Left ventricle myocardium inferior (tissue), 1 donor: ENCODE results near the gene TRDN. TPM values are rescaled to one million over a fixed set of nuclear protein-coding genes. Genes with fewer than 3 reads are reported as not detected.

Source experiments
- DNase-seq: peaks from one replicate; pipeline ENCODE4 v3.0.0-alpha.2; 2020
- H3K27ac ChIP-seq: fragments of 200-600 bp; replicated peaks from 2 replicates; pipeline ENCODE4 v1.8.0; 2021
- H3K27me3 ChIP-seq: fragments of 200-600 bp; 2 replicates; pipeline ENCODE4 v1.8.0; 2021; ENCODE audit warnings: low read depth
- H3K36me3 ChIP-seq: fragments of 200-600 bp; 2 replicates; pipeline ENCODE4 v1.8.0; 2021
- H3K4me1 ChIP-seq: fragments of 200-600 bp; 2 replicates; pipeline ENCODE4 v1.8.0; 2021
- H3K4me3 ChIP-seq: fragments of 200-600 bp; 2 replicates; pipeline ENCODE4 v1.8.0; 2021; ENCODE audit warnings: mild to moderate bottlenecking, moderate library complexity
- H3K9me3 ChIP-seq: fragments of 200-600 bp; replicated peaks from 2 replicates; pipeline ENCODE4 v1.8.0; 2021
- CTCF ChIP-seq: fragments of 200-600 bp; IDR thresholded peaks from 2 replicates; pipeline ENCODE4 v1.8.0; 2021; ENCODE audit warnings: antibody characterized with exemption, mild to moderate bottlenecking, borderline replicate concordance
- intact Hi-C: fragments of 100-400 bp; cut with micrococcal nuclease; formaldehyde crosslinking; loops from one replicate; pipeline ENCODE4 v1.11.0; 2022
- total RNA-seq: library from RNA; stranded (reverse); fragmentation: NEBNext Ultra II Directional; extraction: Animal tissue kit (Norgen Biotek cat#: 25700); gene quantifications from one replicate; pipeline ENCODE4 v1.2.1, GENCODE V29; 2021
- donor health status: DM: no; HTN: yes; CAD: no; lungs with severe emphysema.

TRDN gene
- total RNA-seq, 1 donor from 2014 or later = 453 TPM

GRCh38 chr6:123393331-123393730 lies 243.4 kb downstream of the TRDN start:
- intact Hi-C loops = no loop called here
- H3K36me3 ChIP-seq = no peaks in the 10 kb centered on the region
- no peaks in the 10 kb centered on the region for H3K9me3 ChIP-seq
- no peaks in the 10 kb centered on the region for H3K27me3 ChIP-seq
- no peaks in the 10 kb centered on the region for H3K4me1 ChIP-seq
- no peak for DNase-seq
- peak; percentile 49 for TF ChIP-seq CTCF
- no peak overlapping the region for H3K4me3 ChIP-seq
- no peak overlapping the region for H3K27ac ChIP-seq

- intact Hi-C loops = no loop called here
- Histone ChIP-seq H3K4me3 (no peak overlapping the region), H3K4me1 (no peaks in the 10 kb centered on the region), H3K36me3 (no peaks in the 10 kb centered on the region), H3K27me3 (no peaks in the 10 kb centered on the region), H3K9me3 (no peaks in the 10 kb centered on the region), H3K27ac (no peak overlapping the region)
- no peak for TF ChIP-seq CTCF
- DNase-seq = no peak
These were observed 253.0 kb downstream of the TRDN start for GRCh38 chr6:123383718-123384117.

- no peaks in the 10 kb centered on the region for H3K9me3 ChIP-seq
- peak; percentile 51 for TF ChIP-seq CTCF
- no peak for DNase-seq
These were observed 256.5 kb downstream of the TRDN start for GRCh38 chr6:123380257-123380656.

DNA sequence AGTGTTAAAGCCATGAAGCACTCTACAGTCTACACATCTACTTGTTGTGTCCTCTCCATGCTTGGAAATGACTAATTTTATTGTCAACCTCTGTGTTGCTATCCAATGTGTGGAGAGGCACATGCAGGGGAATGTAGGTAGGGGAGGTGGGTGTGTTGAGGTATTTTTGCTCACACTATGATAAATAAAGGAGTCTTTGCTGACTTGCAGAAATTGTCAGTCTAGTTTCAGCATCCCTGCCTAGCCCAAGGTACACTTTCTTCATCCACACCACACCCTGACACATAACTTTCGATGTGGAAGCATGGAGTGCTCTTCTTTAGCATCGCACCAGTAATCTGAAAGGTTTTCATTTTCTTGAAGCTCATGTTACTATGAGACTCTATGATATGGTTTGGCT lies 264.0 kb downstream of the TRDN start:
- Histone ChIP-seq H3K4me1 (no peaks in the 10 kb centered on the region), H3K27ac (no peak overlapping the region), H3K27me3 (no peaks in the 10 kb centered on the region), H3K36me3 (no peaks in the 10 kb centered on the region), H3K4me3 (no peak overlapping the region), H3K9me3 (no peaks in the 10 kb centered on the region)
- intact Hi-C loops = no loop called here
- TF ChIP-seq CTCF = no peak
- no peak for DNase-seq

More at GRCh38 chr6:123380257-123380656, 256.5 kb downstream of the TRDN start:
- Histone ChIP-seq H3K36me3 (no peaks in the 10 kb centered on the region), H3K4me3 (no peak overlapping the region), H3K27ac (no peak overlapping the region), H3K27me3 (no peaks in the 10 kb centered on the region), H3K4me1 (no peaks in the 10 kb centered on the region)
- intact Hi-C loops = no loop called here

- Histone ChIP-seq H3K27ac (no peak overlapping the region), H3K27me3 (no peaks in the 10 kb centered on the region), H3K9me3 (no peaks in the 10 kb centered on the region), H3K4me1 (no peaks in the 10 kb centered on the region), H3K4me3 (no peak overlapping the region), H3K36me3 (no peaks in the 10 kb centered on the region)
- no peak for DNase-seq
- TF ChIP-seq CTCF = no peak
- intact Hi-C loops = no loop called here
These were observed 272.8 kb downstream of the TRDN start for GRCh38 chr6:123363912-123364311.

DNA sequence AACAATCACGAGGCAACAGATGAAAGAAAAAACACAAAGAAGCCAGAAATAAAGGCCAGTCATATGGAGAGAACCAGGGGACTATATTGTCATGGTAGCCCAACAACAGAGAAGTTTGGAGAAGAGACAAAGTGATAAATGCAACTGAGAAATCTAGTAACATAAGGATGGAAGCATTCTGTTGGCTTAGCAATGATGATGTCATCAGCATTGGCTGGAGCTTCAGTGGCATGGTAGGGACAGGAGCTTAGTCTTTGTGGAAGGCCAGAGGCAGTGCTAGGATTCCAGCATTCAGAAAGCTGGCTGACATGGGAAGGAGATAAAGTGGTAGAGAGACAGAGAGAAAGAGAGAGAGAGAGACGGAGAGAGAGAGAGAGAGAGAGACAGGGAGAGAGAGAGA lies 276.4 kb downstream of the TRDN start:
- no peak overlapping the region for H3K27ac ChIP-seq
- no peaks in the 10 kb centered on the region for H3K9me3 ChIP-seq
- no peaks in the 10 kb centered on the region for H3K36me3 ChIP-seq
- DNase-seq = no peak
- no peak for TF ChIP-seq CTCF
- H3K4me3 ChIP-seq = no peak overlapping the region
- no peaks in the 10 kb centered on the region for H3K4me1 ChIP-seq
- no peaks in the 10 kb centered on the region for H3K27me3 ChIP-seq
- intact Hi-C loops = no loop called here
